Motor neuron (in vitro differentiated cells): Measurements from ENCODE around the gene FOXK1. TPM values are rescaled to one million over a fixed set of nuclear protein-coding genes. Genes with fewer than 3 reads are reported as not detected.
"Not testable (repeated sequence)": the region's sequence is repeated elsewhere in the genome, so short reads cannot be mapped to it uniquely, and the experiment has no call there.

Experiments
- ATAC-seq, 8 experiments: fragments of 200-7000 bp; cut with Tn5 transposase; replicated peaks in 6 of 8; 2 replicates each; pipeline ENCODE4 v1.8.0; 2021; ENCODE audit warnings: mild to moderate bottlenecking in 8 of 8, moderate library complexity in 8 of 8
- H3K27ac ChIP-seq, 2 donors: fragments of 250-450 bp; sonication (Bioruptor Pico); 2 replicates each; pipeline ENCODE4 v1.9.0; 2021; ENCODE audit warnings: antibody characterized with exemption in 2 of 2, mild to moderate bottlenecking in 2 of 2, moderate library complexity in 1 of 2
- H3K4me1 ChIP-seq, 2 donors: fragments of 250-450 bp; sonication (Bioruptor Pico); replicated peaks in 1 of 2; 2 replicates each; pipeline ENCODE4 v1.6.1; 2021; ENCODE audit warnings: antibody characterized with exemption in 2 of 2, mild to moderate bottlenecking in 2 of 2, moderate library complexity in 1 of 2
- H3K4me3 ChIP-seq, 5 donors: fragments of 250-450 bp; sonication (Bioruptor Pico); 2 replicates each; pipeline ENCODE4 v1.9.0; 2021; ENCODE audit warnings: antibody characterized with exemption in 5 of 5, mild to moderate bottlenecking in 5 of 5, moderate library complexity in 4 of 5
- WGBS, 10 experiments: fragments of 450-650 bp; shearing (Covaris generic); methylation state at CpG; one replicate each; pipeline ENCODE4 v1.0.0; 2022; 5-methylcytosine and 5-hydroxymethylcytosine counted together
- in situ Hi-C, 9 experiments: fragments of 400-800 bp; cut with MboI; loops; one replicate each; pipeline ENCODE4 v1.15.0; 2021; ENCODE audit warnings: low sequenced_read_pairs in 9 of 9, low pct_unique_long_range_greater_than_20kb in 2 of 9; ENCODE audit not compliant: unreplicated experiment in 9 of 9
- total RNA-seq, 8 experiments: library from RNA; unstranded; fragments of 300-600 nt; gene quantifications; 2 replicates each; pipeline versions ENCODE4 v1.2.3 to v1.2.4, GENCODE V29; 2022

FOXK1 gene
- total RNA-seq, 8 experiments from 2014 or later: 14.8 to 61.7 (median 24.5) TPM

DNA sequence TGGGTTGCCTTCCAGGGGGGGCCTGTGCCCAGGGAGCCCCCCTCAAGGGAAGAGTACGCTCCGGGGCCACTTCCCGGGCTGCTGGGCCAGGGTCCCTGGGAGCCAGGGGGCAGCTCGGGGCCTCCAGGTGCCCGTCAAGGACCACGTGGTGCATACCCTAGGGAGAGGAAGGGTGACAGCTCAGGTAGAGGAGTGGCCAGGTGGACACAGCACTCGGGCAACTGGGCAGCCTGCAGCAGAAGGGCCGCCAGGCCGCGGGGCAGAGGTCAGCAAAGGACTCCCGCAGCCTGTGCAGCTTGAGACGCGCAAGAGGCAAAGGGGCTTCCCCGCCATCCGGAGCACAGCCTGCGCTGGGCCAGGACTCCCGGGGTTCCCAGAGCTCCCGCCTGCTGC lies 119.7 kb downstream of the FOXK1 start:
- Histone ChIP-seq H3K4me1 (peaks cover 9% of the 10 kb centered on the region in 2 donors), H3K27ac (no peak overlapping the region), H3K4me3 (no peak overlapping the region)
- no peak for ATAC-seq
- WGBS, 10 experiments: 67% methylated on average over 1 of the region's 18 CpGs; no CpG with 5 or more reads in 9 of the 10 experiments
- in situ Hi-C loops: loop anchor here in 1 of 9 experiments (25.0 kb wide), 1 partner anchor 285 kb away; no protein-coding TSS in a partner anchor

DNA sequence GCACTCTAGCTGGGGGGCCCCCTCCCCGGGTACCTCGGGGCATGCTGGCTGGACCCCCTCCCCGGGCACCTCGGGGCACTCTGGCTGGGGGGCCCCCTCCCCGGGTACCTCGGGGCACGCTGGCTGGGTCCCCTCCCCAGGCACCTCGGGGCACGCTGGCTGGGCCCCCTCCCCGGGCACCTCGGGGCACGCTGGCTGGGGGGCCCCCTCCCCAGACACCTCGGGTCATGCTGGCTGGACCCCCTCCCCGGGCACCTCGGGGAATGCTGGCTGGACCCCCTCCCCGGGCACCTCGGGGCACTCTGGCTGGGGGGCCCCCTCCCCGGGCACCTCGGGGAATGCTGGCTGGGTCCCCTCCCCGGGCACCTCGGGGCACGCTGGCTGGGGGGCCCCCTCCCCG lies 120.5 kb downstream of the FOXK1 start:
- in situ Hi-C loops: loop anchor here in 1 of 9 experiments (25.0 kb wide), 1 partner anchor 285 kb away; no protein-coding TSS in a partner anchor
- WGBS, 10 experiments: no CpG with 5 or more reads among the region's 23 CpGs

GRCh38 chr7:4803397-4804241 lies 121.5 kb downstream of the FOXK1 start:
- in situ Hi-C loops: loop anchor here in 1 of 9 experiments (25.0 kb wide), 1 partner anchor 284 kb away; no protein-coding TSS in a partner anchor
- peak in 5 of 8 experiments; percentile 1 to 21 (median 18) for ATAC-seq
- Histone ChIP-seq H3K27ac (no peak overlapping the region), H3K4me1 (peaks cover 9% of the 10 kb centered on the region in 2 donors), H3K4me3 (no peak overlapping the region)
- 52 to 94% (median 86%) methylated on average over 2 to 6 of the region's 41 CpGs; no CpG with 5 or more reads in 6 of the 10 experiments for WGBS, 10 experiments

More for the DNA sequence above, 120.5 kb downstream of the FOXK1 start:
- H3K4me3 ChIP-seq, H3K4me1 ChIP-seq, H3K27ac ChIP-seq, ATAC-seq: not testable (repeated sequence)

- Histone ChIP-seq H3K27ac (no peak overlapping the region), H3K4me3 (no peak overlapping the region), H3K4me1 (no peaks in the 10 kb centered on the region)
- WGBS, 10 experiments: 92 to 100% (median 98%) methylated on average over 1 to 7 of the region's 29 CpGs; no CpG with 5 or more reads in 4 of the 10 experiments
- ATAC-seq: peak in 1 of 8 experiments; percentile 69
- in situ Hi-C loops: loop anchor here in 1 of 9 experiments (25.0 kb wide), 1 partner anchor 282 kb away; no protein-coding TSS in a partner anchor
Observed at GRCh38 chr7:4805110-4805983, 123.3 kb downstream of the FOXK1 start.

- in situ Hi-C loops: loop anchor here in 1 of 9 experiments (25.0 kb wide), 1 partner anchor 281 kb away; no protein-coding TSS in a partner anchor
Observed at GRCh38 chr7:4805984-4806300, 123.8 kb downstream of the FOXK1 start.

DNA sequence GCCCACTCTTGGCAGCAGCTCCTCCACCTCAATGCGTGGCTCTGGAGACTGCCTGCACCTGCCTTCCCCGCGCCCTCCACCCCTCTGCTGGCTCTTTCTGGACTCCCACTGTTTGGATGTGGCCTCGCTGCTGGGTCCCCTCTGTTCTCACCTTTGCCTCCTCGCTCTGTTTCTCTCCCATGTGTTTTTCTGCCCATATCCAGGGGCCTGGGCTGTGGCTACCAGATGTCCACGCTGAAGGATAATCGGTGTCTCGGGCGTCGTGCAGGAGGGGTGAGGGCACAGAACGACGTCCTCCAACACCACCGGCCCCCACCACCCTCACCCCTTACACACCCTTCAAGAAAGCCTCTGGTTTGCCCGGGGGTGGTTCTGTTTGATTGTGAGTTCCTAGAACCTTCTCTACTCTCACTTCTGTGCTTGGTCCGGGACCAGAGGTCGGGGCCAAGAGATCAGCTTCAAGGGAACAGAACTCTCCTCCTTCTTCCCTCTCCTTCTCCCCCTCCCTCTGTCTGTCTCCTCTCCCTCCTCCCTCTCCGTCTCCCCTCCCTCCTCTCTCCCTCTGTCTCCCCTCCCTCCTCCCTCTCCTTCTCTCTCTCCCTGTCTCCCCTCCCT lies 125.0 kb downstream of the FOXK1 start:
- peak in 2 of 8 experiments; percentile 7 to 15 for ATAC-seq
- 80 to 90% (median 84%) methylated on average over 1 to 7 of the region's 17 CpGs; no CpG with 5 or more reads in 7 of the 10 experiments for WGBS, 10 experiments
- Histone ChIP-seq H3K27ac (no peak overlapping the region), H3K4me1 (no peaks in the 10 kb centered on the region), H3K4me3 (no peak overlapping the region)
- in situ Hi-C loops: loop anchor here in 1 of 9 experiments (25.0 kb wide), 1 partner anchor 280 kb away; no protein-coding TSS in a partner anchor

More at GRCh38 chr7:4805984-4806300, 123.8 kb downstream of the FOXK1 start:
- 50 to 100% (median 62%) methylated on average over 1 to 6 of the region's 8 CpGs; no CpG with 5 or more reads in 5 of the 10 experiments for WGBS, 10 experiments
- Histone ChIP-seq H3K27ac (no peak overlapping the region), H3K4me1 (no peaks in the 10 kb centered on the region), H3K4me3 (no peak overlapping the region)
- no peak for ATAC-seq

DNA sequence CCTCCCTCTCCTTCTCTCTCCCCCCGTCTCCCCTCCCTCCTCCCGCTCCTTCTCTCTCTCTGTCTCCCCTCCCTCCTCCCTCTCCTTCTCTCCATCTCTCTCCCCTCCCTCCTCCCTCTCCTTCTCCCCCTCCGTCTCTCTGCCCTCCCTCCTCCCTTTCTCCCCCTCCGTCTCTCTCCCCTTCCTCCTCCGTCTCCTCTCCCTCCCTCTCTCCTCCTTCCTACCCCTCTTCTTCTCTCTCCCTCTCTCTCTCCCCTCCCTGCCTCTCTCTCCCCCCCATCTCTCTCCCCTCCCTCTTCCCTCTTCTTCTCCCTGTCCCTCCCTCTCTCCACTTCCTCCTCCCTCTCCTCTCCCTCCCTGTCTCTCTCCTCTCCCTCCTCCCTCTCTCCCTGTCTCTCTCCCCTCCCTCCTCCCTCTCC lies 125.5 kb downstream of the FOXK1 start:
- H3K4me1 ChIP-seq: no peaks in the 10 kb centered on the region
- in situ Hi-C loops: loop anchor here in 1 of 9 experiments (25.0 kb wide), 1 partner anchor 280 kb away; no protein-coding TSS in a partner anchor
- whole genome bisulfite sequencing, 10 experiments: no CpG with 5 or more reads among the region's 5 CpGs
- H3K4me3 ChIP-seq: no peak overlapping the region
- no peak overlapping the region for H3K27ac ChIP-seq
- ATAC-seq: peak in 3 of 8 experiments; percentile 9 to 43 (median 30)

- Histone ChIP-seq H3K4me1 (no peaks in the 10 kb centered on the region), H3K27ac (no peak overlapping the region), H3K4me3 (no peak overlapping the region)
- peak in 2 of 8 experiments; percentile 9 to 14 for ATAC-seq
- WGBS, 10 experiments: 60 to 90% (median 83%) methylated on average over 1 to 3 of the region's 5 CpGs; no CpG with 5 or more reads in 4 of the 10 experiments
- in situ Hi-C loops: loop anchor here in 1 of 9 experiments (25.0 kb wide), 1 partner anchor 279 kb away; no protein-coding TSS in a partner anchor
Observed at GRCh38 chr7:4808026-4808425, 125.9 kb downstream of the FOXK1 start.

DNA sequence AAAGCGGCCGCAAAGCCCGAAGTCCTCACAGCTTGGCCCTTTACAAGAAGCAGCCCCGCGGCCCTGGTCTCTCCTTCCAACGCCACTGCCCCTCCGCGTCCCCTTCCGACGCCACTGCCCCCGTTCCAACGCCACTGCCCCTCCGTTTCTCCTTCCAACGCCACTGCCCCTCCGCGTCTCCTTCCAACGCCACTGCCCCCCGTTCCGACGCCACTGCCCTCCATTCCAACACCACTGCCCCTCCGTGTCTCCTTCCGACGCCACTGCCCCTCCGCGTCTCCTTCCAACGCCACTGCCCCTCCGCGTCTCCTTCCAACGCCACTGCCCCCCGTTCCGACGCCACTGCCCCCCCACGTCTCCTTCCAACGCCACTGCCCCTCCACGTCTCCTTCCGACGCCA lies 126.5 kb downstream of the FOXK1 start:
- ATAC-seq: no peak
- no peak overlapping the region for H3K4me3 ChIP-seq
- 61% methylated on average over 6 of the region's 37 CpGs; no CpG with 5 or more reads in 9 of the 10 experiments for WGBS, 10 experiments
- H3K4me1 ChIP-seq: no peaks in the 10 kb centered on the region
- in situ Hi-C loops: loop anchor here in 1 of 9 experiments (25.0 kb wide), 1 partner anchor 279 kb away; no protein-coding TSS in a partner anchor
- H3K27ac ChIP-seq: no peak overlapping the region

DNA sequence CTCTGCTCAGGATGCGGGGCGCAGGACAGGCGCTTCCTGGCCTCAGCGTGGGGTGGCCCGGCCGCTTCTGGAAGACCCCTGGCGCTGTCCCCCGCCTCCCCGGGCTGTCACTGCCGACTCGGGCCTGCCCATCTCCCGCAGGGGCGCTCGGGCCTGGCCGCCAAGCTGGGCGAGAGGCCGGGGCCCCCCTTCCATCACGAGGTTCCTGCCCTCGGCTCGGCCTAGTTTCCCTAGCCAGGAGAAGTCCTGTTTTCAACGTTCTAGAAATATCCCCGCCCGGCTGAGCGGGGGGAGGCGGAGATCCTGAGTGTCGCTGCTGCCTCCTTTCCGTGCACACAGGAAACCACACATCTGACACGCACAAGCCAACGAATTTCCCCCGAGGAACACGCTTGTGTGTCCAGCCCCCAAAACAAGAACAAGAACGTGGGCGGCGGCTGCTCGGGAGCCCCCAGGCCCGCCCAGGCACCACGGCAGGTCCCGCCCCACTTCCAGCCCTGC lies 127.0 kb downstream of the FOXK1 start:
- H3K27ac ChIP-seq: no peak overlapping the region
- H3K4me3 ChIP-seq: no peak overlapping the region
- 28 to 100% (median 70%) methylated on average over 1 to 6 of the region's 38 CpGs; no CpG with 5 or more reads in 5 of the 10 experiments for WGBS, 10 experiments

DNA sequence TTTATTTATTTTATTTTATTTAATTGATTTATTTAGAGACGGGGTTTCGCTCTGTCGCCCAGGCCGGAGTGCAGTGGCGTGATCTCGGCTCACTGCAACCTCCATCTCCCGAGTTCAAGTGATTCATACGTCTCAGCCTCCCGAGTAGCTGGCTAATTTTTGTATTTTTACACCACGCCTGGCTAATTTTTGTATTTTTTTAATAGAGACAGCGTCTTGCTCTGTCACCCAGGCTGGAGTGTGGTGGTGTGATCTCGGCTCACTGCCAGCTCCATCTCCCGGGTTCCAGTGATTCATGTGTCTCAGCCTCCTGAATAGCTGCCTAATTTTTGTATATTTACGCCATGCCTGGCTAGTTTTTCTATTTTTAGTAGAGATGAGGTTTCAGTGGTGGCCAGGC lies 127.6 kb downstream of the FOXK1 start:
- no peak overlapping the region for H3K27ac ChIP-seq
- ATAC-seq: no peak
- WGBS, 10 experiments: 89 to 100% (median 97%) methylated on average over 2 to 14 of the region's 14 CpGs
- H3K4me1 ChIP-seq: peaks cover 0 to 5% of the 10 kb centered on the region in 2 donors
- in situ Hi-C loops: loop anchor here in 1 of 9 experiments (25.0 kb wide), 1 partner anchor 278 kb away; no protein-coding TSS in a partner anchor
- H3K4me3 ChIP-seq: no peak overlapping the region

More for the DNA sequence above, 127.0 kb downstream of the FOXK1 start:
- ATAC-seq: no peak
- in situ Hi-C loops: loop anchor here in 1 of 9 experiments (25.0 kb wide), 1 partner anchor 278 kb away; no protein-coding TSS in a partner anchor
- H3K4me1 ChIP-seq: peaks cover 0 to 3% of the 10 kb centered on the region in 2 donors
